NCI-H526 treated with DMSO at 0.1 percent for 48 hours (cell line): Measurements from ENCODE around the gene PROK1.
"Not testable (repeated sequence)": the region's sequence is repeated elsewhere in the genome, so short reads cannot be mapped to it uniquely, and the experiment has no call there.

Experiments
- DNase-seq: peaks from one replicate; lab custom pipeline; 2025; lab: John Stamatoyannopoulos, UW

PROK1 gene

GRCh38 chr1:110450929-110451328 is at the start of gene PROK1:
Gene PROK1 (plus strand): TSS chr1:110451149. CDS start chr1:110451217, 68 bp downstream.
- DNase-seq, result no peak

GRCh38 chr1:110403805-110404204 is 47.1 kb upstream of the PROK1 start:
- no peak for DNase-seq

- no peak for DNase-seq
Observed at GRCh38 chr1:110404401-110404800, 46.5 kb upstream of the PROK1 start.

GRCh38 chr1:110406407-110406806 is 44.5 kb upstream of the PROK1 start:
- DNase-seq, result not testable (repeated sequence)

GRCh38 chr1:110407260-110408210 is 43.4 kb upstream of the PROK1 start, which contains the start of gene LAMTOR5:
Gene LAMTOR5 (minus strand): TSS chr1:110407694. CDS start chr1:110407620, 74 bp downstream.
- peak; percentile 94 for DNase-seq

GRCh38 chr1:110408488-110408887 is 42.5 kb upstream of the PROK1 start:
- no peak for DNase-seq

GRCh38 chr1:110409316-110409715 is 41.6 kb upstream of the PROK1 start:
- no peak for DNase-seq

GRCh38 chr1:110411173-110411735 is 39.7 kb upstream of the PROK1 start:
- no peak for DNase-seq

GRCh38 chr1:110412576-110412975 is 38.4 kb upstream of the PROK1 start:
- DNase-seq, result peak; percentile 57

- DNase-seq, result not testable (repeated sequence)
Observed at GRCh38 chr1:110413045-110413444, 37.9 kb upstream of the PROK1 start.

- DNase-seq, result no peak
Observed at GRCh38 chr1:110418729-110419128, 32.2 kb upstream of the PROK1 start.

- no peak for DNase-seq
Observed at GRCh38 chr1:110420023-110420662, 30.8 kb upstream of the PROK1 start.

- DNase-seq, result no peak
Observed at GRCh38 chr1:110420874-110421793, 29.8 kb upstream of the PROK1 start.

- no peak for DNase-seq
Observed at GRCh38 chr1:110424699-110425611, 26.0 kb upstream of the PROK1 start.

- no peak for DNase-seq
Observed at GRCh38 chr1:110425612-110426152, 25.3 kb upstream of the PROK1 start.

- no peak for DNase-seq
Observed at GRCh38 chr1:110426854-110427253, 24.1 kb upstream of the PROK1 start.

GRCh38 chr1:110428946-110429345 is 22.0 kb upstream of the PROK1 start:
- DNase-seq, result no peak

- DNase-seq, result no peak
Observed at GRCh38 chr1:110430366-110430765, 20.6 kb upstream of the PROK1 start.

- DNase-seq, result no peak
Observed at GRCh38 chr1:110430901-110431300, 20.0 kb upstream of the PROK1 start.

- no peak for DNase-seq
Observed at GRCh38 chr1:110433213-110433612, 17.7 kb upstream of the PROK1 start.
